ENCODE data around the gene KCNJ6.
"Not testable (repeated sequence)": the region's sequence is repeated elsewhere in the genome, so short reads cannot be mapped to it uniquely, and the experiment has no call there.

Gene KCNJ6

GRCh38 chr21:37592496-37592895 is 323.8 kb downstream of the KCNJ6 start:
- no peak for DNase-seq

DNA sequence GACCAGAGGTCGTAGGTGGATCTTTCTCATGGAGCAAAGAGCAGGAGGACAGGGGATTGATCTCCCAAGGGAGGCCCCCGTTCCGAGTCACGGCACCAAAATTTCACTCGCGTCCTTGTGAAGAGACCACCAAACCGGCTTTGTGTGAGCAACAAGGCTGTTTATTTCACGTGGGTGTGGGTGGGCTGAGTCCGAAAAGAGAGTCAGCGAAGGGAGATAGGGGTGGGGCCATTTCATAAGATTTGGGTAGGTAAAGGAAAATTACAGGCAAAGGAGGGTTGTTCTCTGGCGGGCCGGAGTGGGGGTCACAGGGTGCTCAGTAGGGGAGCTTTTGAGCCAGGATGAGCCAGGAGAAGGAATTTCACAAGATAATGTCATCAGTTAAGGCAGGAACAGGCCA is 324.3 kb downstream of the KCNJ6 start:
- DNase-seq = not testable (repeated sequence)

- not testable (repeated sequence) for DNase-seq
These were observed 325.4 kb downstream of the KCNJ6 start for GRCh38 chr21:37590836-37591235.

DNA sequence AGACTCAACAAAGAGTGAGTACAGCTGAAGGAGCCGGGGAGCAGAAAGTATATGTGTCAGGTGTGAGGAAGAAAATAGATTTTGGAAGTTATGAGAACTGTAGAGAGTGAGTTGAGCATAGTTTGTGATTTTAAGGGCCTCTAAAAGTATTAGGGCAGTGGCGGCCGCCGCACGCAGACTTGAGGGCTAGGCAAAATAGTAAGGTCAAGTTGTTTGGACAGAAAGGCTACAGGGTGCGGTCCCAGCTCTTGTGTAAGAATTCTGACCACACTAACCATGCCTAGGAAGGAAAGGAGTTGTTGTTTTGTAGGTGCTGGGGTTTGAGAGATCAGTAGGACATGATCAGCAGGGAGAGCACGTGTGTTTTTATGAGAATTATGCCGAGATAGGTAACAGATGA is 327.6 kb downstream of the KCNJ6 start:
- DNase-seq = not testable (repeated sequence)

GRCh38 chr21:37587635-37588177 is 328.6 kb downstream of the KCNJ6 start:
- no peak for DNase-seq

DNA sequence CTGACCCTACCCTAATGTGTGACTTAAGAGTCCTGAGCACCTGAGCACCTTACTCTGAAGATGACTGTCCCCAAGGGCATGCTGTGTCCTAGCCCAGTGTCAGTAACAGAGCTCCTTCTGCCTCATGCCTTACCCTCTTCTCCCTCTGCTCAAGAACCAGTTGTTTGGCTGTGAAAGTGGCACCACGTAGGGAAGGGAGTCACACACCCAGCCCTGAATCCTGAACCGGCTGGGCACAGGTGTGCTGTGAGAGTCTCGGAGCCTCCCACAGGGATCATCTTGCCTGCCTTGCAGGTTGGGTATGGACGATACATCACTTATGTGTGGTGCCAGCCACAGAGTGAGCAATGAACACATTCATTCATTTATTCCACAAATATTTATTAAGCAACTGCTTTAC is 329.1 kb downstream of the KCNJ6 start:
- DNase-seq = no peak

GRCh38 chr21:37582590-37582989 is 333.7 kb downstream of the KCNJ6 start:
- no peak for DNase-seq

- no peak for DNase-seq
These were observed 335.6 kb downstream of the KCNJ6 start for GRCh38 chr21:37580666-37581065.

- DNase-seq = no peak
These were observed 336.9 kb downstream of the KCNJ6 start for GRCh38 chr21:37579356-37579755.

DNA sequence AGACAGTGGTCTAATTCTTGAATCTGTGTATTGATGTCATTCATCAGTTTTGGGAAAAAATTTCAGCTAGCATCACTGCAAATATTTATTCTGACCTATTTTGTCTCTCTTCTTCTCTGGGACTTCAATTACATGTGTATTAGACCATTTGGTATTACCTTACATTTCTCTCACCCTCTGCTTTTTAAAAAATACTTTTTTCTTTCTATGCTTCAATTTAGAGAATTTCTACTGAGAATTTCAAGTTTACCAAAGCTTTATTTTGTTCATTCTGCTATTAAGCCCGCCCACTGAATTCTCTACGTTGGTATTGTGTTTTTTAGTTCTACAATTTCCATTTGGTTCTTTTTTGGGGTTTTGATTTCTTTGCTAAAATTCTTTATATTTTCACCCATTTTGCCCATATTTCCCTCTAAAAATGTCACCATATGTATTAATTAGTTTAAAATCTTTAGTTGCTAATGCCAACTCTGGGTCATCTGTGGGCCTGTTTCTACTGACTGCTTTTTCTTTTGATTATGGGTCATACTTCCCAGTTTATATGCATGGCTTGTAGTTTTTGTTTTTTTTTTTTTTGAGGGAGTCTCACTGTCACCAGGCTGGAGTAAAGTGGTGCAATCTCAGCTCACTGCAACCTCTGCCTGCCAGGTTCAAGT is 337.7 kb downstream of the KCNJ6 start:
- no peak for DNase-seq

DNA sequence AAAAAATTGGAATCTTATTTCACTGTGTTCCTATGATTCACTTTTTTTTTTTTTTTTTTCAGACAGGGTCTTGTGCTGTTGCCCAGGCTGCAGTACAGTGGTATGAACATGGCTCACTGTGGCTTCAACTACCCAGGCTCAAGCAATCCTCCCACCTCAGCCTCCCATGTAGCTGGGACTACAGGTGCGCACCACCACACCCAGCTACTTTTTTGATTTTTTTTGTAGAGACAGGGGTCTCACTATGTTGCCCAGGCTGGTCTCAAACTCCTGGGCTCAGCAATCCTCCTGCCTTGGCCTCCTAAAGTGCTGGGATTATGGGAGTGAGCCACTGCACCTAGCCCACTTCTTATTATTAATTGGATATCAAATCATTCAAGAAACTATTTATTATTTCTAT is 339.3 kb downstream of the KCNJ6 start:
- DNase-seq = not testable (repeated sequence)

DNA sequence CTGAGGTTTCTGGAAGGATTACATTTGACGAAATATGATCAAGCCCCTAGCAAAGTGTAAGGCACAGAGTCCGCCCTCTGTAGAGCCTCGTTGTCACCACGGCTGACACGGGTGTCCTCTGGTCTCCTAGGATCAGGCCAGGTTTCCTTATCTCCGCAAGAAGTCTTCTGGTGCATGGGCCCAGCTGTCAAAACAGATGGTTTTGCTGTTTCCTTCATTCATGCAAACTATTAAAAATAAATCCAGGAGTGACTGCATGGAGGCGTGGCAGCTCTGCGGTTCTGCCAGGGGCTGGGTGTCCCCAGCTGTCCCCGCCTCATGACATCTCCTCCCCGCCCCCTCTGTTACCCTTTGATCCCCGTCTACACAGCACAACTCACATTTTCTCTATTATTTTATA is 340.7 kb downstream of the KCNJ6 start:
- DNase-seq = no peak

GRCh38 chr21:37574751-37575150 is 341.5 kb downstream of the KCNJ6 start:
- DNase-seq = no peak

GRCh38 chr21:37574316-37574715 is 341.9 kb downstream of the KCNJ6 start:
- no peak for DNase-seq

DNA sequence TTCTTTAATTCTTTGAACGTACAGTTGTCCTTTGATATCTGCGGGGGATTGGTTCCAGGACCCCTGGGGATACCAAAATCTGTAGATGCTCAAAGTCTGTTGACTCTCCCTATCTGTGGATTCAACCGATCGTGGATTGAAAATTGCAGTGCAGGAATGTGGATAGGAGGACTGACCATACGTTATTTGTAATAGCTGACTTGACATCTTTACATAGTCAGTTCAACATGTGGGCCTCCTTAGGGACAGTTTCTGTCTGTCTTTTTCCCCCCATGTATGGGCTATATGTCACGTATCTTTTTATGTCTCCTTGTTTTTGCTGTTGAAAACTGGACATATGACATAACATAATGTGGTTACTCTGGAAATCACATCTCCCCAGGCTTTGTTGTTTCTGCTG is 344.8 kb downstream of the KCNJ6 start:
- no peak for DNase-seq

- DNase-seq = no peak
These were observed 347.3 kb downstream of the KCNJ6 start for GRCh38 chr21:37568916-37569315.

GRCh38 chr21:37568415-37568814 is 347.8 kb downstream of the KCNJ6 start:
- DNase-seq = no peak

DNA sequence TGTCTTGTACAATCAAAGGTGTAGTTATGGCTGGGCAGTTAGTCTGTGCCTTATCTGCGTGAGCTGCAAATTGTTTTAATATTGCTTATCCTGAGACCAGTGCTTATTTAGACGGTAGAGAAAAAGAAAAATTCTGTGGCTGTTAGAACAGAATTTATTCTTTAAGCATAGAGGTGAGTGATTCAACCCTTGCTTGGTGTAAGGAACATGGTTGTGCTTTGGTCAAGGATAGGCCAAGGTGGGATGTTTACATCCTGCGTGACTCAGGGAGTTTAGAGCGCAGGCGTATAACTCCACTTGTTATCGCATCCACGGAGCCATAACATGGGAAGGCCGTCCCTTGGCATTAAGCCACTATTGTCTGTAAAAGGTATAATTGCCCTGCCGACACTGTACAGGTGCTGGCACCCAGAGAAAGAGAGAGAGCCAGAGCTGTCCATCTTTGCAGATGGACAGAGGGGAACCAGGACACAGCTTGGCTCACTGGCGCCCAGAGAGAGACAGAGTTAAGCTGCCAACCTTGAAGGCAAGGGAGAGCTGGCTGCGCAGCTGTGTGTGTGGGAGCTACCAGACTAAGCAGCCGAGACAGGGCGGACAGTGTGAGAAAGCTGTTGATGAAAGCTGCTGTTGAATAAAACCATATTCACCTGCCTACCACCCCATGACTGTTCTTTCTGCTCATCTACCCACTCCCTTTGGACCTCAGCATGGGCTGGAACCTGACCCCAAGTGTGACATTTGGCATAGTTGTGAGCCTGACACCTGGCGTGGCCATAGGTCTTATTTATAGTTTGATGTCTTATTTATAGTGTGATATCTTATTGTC is 349.3 kb downstream of the KCNJ6 start:
- no peak for DNase-seq

DNA sequence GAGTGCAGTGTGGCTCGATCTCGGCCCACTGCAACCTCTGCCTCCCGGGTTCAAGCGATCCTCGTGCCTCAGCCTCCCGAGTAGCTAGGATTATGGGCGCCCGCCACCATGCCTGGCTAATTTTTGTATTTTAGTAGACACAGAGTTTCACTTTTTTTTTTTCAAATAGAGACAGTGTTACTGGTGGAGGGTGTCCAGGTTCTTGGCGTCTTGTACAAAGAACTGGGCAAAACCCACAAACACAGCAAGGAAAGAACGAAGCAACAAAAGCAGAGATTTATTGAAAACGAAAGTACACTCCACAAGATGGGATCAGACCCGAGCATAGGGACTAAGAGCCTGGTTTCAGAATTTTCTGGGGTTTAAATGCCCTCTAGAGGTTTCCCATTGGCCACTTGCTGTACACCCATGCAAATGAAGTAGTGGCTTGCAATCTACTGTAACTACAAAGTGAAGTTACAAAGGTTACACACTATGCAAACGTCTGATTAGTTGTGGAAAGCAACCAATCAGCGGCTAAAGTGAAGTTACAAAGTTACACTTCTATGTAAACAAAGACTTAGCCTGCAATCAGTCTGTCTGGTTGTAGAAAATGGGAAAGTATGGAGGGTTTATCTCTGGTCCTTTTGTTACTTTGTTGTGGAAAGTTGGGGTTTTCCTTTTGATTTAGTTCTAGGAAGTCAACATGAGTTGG is 350.6 kb downstream of the KCNJ6 start:
- no peak for DNase-seq

GRCh38 chr21:37564924-37565529 is 351.2 kb downstream of the KCNJ6 start:
- peak; percentile 45 for DNase-seq

DNA sequence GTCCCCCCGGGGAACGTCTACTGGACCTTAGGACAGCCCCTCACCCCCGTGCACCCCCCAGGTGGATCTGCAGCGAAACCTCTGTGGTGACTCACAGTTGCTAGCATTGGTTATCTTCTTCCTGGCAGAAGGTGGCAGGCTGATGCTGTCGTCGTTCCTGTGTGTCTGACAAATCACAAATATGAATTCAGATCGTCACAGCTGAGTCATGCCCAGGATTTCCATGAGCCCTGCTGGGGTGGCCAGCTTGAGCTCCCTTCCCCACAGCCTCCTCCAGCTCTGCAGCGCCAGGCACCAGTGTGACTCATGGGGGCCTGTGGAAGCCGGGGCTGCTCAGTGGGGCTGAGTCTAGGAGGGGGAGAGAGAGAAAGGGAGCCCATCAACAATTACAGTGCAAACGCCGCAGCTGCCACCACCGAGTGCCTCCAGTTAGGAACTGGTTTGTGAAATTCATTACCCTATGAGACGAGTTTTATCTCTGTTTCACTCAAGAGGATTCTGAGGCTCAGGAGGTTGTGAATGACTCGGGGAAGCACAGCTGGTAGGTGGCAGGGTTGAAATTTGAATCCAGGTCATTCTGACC is 351.8 kb downstream of the KCNJ6 start:
- peak; percentile 59 for DNase-seq

- peak; percentile 61 for DNase-seq
These were observed 352.5 kb downstream of the KCNJ6 start for GRCh38 chr21:37563641-37564340.

Data from NCI-H2029 treated with DMSO at 0.1 percent for 48 hours (cell line).